ENCODE data around the gene PAPSS1. TPM values are rescaled to one million over a fixed set of nuclear protein-coding genes. Genes with fewer than 3 reads are reported as not detected.

Gene PAPSS1
- total RNA-seq, 4 donors from 2014 or later: 21.9 to 36.2 (median 25.3) TPM

DNA sequence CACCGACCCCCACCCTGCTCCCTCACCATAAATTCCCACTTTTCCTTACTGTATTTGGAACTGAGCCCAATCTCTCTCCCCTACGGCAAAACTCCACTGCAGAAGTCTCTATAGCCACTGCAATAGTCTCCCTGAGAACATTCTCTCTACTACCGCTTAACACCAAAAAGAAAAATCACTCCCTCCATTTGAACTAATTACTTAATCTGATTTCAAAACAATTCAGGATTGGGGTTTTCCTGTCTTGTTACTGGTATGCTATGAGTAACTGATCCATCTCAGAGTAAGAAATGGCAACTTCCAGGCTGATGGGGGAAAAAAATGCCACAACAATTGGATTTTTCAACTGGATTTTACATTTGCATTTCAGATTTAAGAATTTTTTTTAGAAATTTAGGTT, 5.8 kb downstream of the PAPSS1 start:
- H3K9me3 ChIP-seq: no peaks in the 10 kb centered on the region
- H3K4me3 ChIP-seq: no peak overlapping the region
- H3K27ac ChIP-seq: no peak overlapping the region
- peaks cover 0 to 22% (median 6%) of the 10 kb centered on the region in 3 donors for H3K4me1 ChIP-seq
- H3K36me3 ChIP-seq: no peaks in the 10 kb centered on the region
- 86 to 100% methylated on average over 1 to 3 of the region's 3 CpGs for WGBS, 2 donors (ENCODE audit: low coverage in 1 of 2)
- H3K27me3 ChIP-seq: no peaks in the 10 kb centered on the region
- no peak for ATAC-seq
- no peak for TF ChIP-seq POLR2A (IDR thresholded peaks at IDR 0.05)
- TF ChIP-seq POLR2AphosphoS5 (IDR thresholded peaks at IDR 0.05): no peak
- TF ChIP-seq, protein P1, sequence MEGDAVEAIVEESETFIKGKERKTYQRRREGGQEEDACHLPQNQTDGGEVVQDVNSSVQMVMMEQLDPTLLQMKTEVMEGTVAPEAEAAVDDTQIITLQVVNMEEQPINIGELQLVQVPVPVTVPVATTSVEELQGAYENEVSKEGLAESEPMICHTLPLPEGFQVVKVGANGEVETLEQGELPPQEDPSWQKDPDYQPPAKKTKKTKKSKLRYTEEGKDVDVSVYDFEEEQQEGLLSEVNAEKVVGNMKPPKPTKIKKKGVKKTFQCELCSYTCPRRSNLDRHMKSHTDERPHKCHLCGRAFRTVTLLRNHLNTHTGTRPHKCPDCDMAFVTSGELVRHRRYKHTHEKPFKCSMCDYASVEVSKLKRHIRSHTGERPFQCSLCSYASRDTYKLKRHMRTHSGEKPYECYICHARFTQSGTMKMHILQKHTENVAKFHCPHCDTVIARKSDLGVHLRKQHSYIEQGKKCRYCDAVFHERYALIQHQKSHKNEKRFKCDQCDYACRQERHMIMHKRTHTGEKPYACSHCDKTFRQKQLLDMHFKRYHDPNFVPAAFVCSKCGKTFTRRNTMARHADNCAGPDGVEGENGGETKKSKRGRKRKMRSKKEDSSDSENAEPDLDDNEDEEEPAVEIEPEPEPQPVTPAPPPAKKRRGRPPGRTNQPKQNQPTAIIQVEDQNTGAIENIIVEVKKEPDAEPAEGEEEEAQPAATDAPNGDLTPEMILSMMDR (IDR thresholded peaks at IDR 0.05): no peak
- TF ChIP-seq EP300 (IDR thresholded peaks at IDR 0.05): no peak

DNA sequence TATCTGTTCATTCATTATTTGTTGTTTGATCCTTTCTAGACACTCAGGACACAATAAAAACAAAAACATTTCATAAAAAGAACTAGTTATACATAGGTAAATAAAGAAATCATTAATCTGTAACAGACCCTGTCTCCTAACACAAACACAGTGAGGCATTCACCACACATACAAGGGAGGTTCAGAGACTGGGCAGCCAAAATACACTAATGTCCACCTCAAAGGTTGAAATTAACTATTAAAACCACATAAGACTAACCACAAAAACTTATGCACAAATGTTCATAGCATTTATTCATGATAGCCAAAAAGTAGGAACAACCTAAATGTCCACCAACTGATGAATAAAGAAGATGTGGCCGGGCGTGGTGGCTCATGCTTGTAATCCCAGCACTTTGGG, 7.8 kb downstream of the PAPSS1 start:
- no peaks in the 10 kb centered on the region for H3K36me3 ChIP-seq
- H3K27ac ChIP-seq: no peak overlapping the region
- no peak overlapping the region for H3K4me3 ChIP-seq
- peaks cover 0 to 3% (median 0%) of the 10 kb centered on the region in 3 donors for H3K4me1 ChIP-seq
- no peak for ATAC-seq
- peaks cover 0 to 3% (median 0%) of the 10 kb centered on the region in 3 donors for H3K9me3 ChIP-seq
- H3K27me3 ChIP-seq: no peaks in the 10 kb centered on the region
- 92 to 100% methylated on average over 2 of the region's 2 CpGs for WGBS, 2 donors (ENCODE audit: low coverage in 1 of 2)
- no peak for TF ChIP-seq POLR2AphosphoS5 (IDR thresholded peaks at IDR 0.05)
- TF ChIP-seq, protein P1 (IDR thresholded peaks at IDR 0.05): no peak
- no peak for TF ChIP-seq EP300 (IDR thresholded peaks at IDR 0.05)
- no peak for TF ChIP-seq POLR2A (IDR thresholded peaks at IDR 0.05)

DNA sequence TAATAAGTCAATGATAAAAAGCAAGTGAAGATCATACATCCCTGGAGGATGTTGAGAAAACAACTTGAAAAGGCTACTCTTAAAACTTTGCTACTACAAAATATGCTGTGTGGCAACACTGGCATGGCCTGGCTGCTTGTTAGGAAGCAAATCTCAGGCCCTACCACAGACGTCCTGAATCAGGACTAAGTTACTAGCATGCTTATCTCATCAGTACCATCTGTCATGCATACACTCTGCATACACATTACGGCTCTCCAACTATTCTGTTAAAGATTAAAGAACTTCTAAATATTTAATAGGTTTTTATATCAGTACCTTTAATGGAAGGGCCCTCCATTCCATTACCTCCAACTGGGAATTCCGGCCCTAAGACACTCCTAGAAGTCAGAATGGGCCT, 8.2 kb downstream of the PAPSS1 start:
- ATAC-seq: no peak
- WGBS, 2 donors (ENCODE audit: low coverage in 1 of 2): 69 to 100% methylated on average over 2 to 3 of the region's 3 CpGs
- peaks cover 0 to 3% (median 0%) of the 10 kb centered on the region in 3 donors for H3K4me1 ChIP-seq

DNA sequence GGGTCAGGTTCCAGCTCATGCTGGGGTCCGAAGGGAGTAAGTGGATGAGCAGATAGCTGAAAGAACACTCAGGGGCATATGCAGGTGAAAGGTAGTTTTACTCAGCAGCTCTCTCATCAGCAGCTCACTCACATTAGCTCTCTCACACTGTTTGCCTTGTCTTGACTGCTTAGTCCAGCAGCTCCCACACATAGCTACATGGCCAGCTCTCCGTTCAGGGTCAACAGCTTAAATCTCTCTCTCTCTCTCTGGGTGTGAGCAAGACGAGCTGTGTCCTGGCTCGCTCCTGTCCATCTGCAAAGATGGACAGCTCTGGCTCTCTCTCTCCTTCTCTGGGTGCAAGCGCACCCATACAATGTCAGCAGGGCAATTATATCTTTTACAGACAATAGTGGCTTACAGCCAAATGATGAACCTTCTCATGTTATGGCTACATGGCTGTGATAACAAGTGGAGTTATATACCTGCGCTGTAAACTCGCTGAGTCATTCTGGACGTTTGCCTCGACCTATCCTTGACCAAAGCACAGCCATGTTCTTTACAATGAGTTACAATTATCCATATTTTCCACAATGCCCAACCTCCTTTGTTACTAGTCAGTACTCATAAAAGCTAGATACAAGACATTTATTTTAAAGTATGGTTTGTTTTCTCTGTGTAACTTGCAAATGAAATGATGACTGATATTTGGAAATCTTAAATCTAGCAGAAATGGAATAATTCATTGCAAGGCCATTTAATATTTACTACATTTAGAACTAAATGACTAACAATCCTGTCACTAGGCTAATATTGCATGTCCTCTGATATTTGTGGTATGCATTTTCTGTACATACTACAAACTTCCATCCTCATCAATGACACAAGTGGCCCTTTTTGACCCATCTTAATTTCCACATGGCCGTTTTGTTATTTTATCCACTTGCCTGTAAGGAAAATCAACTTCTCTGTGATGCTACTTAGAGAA, 9.3 kb downstream of the PAPSS1 start:
- WGBS, 2 donors (ENCODE audit: low coverage in 1 of 2): 89 to 90% methylated on average over 5 to 9 of the region's 10 CpGs
- ATAC-seq: no peak
- Histone ChIP-seq H3K9me3 (peaks cover 0 to 17% (median 3%) of the 10 kb centered on the region in 3 donors), H3K27me3 (no peaks in the 10 kb centered on the region), H3K27ac (no peak overlapping the region), H3K4me1 (peaks cover 0 to 3% (median 0%) of the 10 kb centered on the region in 3 donors), H3K4me3 (no peak overlapping the region), H3K36me3 (no peaks in the 10 kb centered on the region)
- TF ChIP-seq, protein P1 (IDR thresholded peaks at IDR 0.05): no peak
- TF ChIP-seq POLR2A (IDR thresholded peaks at IDR 0.05) (no peak), EP300 (IDR thresholded peaks at IDR 0.05) (no peak), POLR2AphosphoS5 (IDR thresholded peaks at IDR 0.05) (no peak)

More for the DNA sequence above, 8.2 kb downstream of the PAPSS1 start:
- no peak overlapping the region for H3K4me3 ChIP-seq
- peaks cover 0 to 7% (median 0%) of the 10 kb centered on the region in 3 donors for H3K9me3 ChIP-seq
- H3K36me3 ChIP-seq: no peaks in the 10 kb centered on the region
- no peak overlapping the region for H3K27ac ChIP-seq
- no peak for TF ChIP-seq POLR2A (IDR thresholded peaks at IDR 0.05)
- no peak for TF ChIP-seq EP300 (IDR thresholded peaks at IDR 0.05)
- TF ChIP-seq, protein P1 (IDR thresholded peaks at IDR 0.05): no peak
- TF ChIP-seq POLR2AphosphoS5 (IDR thresholded peaks at IDR 0.05): no peak
- no peaks in the 10 kb centered on the region for H3K27me3 ChIP-seq
